ENCODE data around the gene PRR5L.

GRCh38 chr11:36432738-36433137, 136.7 kb downstream of the PRR5L start:
- TF ChIP-seq GATA2 (IDR thresholded peaks at IDR 0.05; ENCODE audit: low read depth, low read length) = no peak
- no peak for TF ChIP-seq GATA3 (IDR thresholded peaks at IDR 0.05; ENCODE audit: low read depth, low read length)
